BJ (cell line): ENCODE results near the gene HIVEP3. TPM values are rescaled to one million over a fixed set of nuclear protein-coding genes. Genes with fewer than 3 reads are reported as not detected.

Source experiments
- CTCF ChIA-PET: fragments of 350-600 bp; formaldehyde crosslinking; extraction: SDS; loops from one replicate; lab custom pipeline; 2021; ENCODE audit warnings: antibody characterized with exemption, inconsistent platforms; lab: Yijun Ruan, JAX
- POLR2A ChIA-PET: fragments of 300-600 bp; sonication (Branson Sonifier 250); formaldehyde crosslinking; extraction: SDS; loops from one replicate; lab custom pipeline; 2021; ENCODE audit warnings: antibody characterized with exemption; lab: Charles Lee
- DNase-seq: peaks from one replicate; pipeline ENCODE4 v3.0.0-alpha.2; 2011; ENCODE audit warnings: low read depth
- H3K27me3 ChIP-seq: 2 replicates; pipeline ENCODE4 v1.6.0; 2011; ENCODE audit warnings: low read length; ENCODE audit not compliant: control insufficient read depth, insufficient read depth
- H3K36me3 ChIP-seq: 2 replicates; pipeline ENCODE4 v1.5.1; 2011; ENCODE audit warnings: low read length; ENCODE audit not compliant: control insufficient read depth, insufficient read depth
- H3K4me3 ChIP-seq: 2 replicates; pipeline ENCODE4 v1.5.1; 2011; ENCODE audit warnings: low read depth, mild to moderate bottlenecking, control low read depth, low read length
- CTCF ChIP-seq: IDR thresholded peaks from 2 replicates; pipeline ENCODE4 v1.5.1; 2011; ENCODE audit warnings: low read depth, mild to moderate bottlenecking, control low read depth, inconsistent platforms, low read length, moderate library complexity; ENCODE audit not compliant: insufficient read depth
- polyA plus RNA-seq: library from polyadenylated mRNA; depleted of rRNA; stranded (reverse); fragments of >200 nt; gene quantifications from 2 replicates; pipeline ENCODE4 v1.2.3, GENCODE V29; 2011

HIVEP3 gene
- polyA plus RNA-seq, 1 experiment = 4.0 TPM

- ChIA-PET POLR2A (no interaction called here), CTCF (interaction anchor here (2.4 kb wide), 1 partner anchor 10 kb away, joined by 5 read pairs; no protein-coding TSS in a partner anchor)
- no peaks in the 10 kb centered on the region for H3K27me3 ChIP-seq
- no peak for DNase-seq
- no peak overlapping the region for H3K4me3 ChIP-seq
- no peak for TF ChIP-seq CTCF
- no peaks in the 10 kb centered on the region for H3K36me3 ChIP-seq
These were observed 34.2 kb downstream of the HIVEP3 start for GRCh38 chr1:41884256-41885230.

GRCh38 chr1:41883507-41883906 is 35.2 kb downstream of the HIVEP3 start:
- ChIA-PET CTCF (interaction anchor here (2.4 kb wide), 1 partner anchor 11 kb away, joined by 5 read pairs; no protein-coding TSS in a partner anchor), POLR2A (no interaction called here)
- no peak for DNase-seq
- Histone ChIP-seq H3K36me3 (no peaks in the 10 kb centered on the region), H3K27me3 (no peaks in the 10 kb centered on the region), H3K4me3 (no peak overlapping the region)
- no peak for TF ChIP-seq CTCF

GRCh38 chr1:41882486-41882885 is 36.2 kb downstream of the HIVEP3 start:
- ChIA-PET CTCF (interaction anchor here (0.7 kb wide), 1 partner anchor 10 kb away, joined by 3 read pairs; no protein-coding TSS in a partner anchor), POLR2A (no interaction called here)
- no peaks in the 10 kb centered on the region for H3K36me3 ChIP-seq
- H3K27me3 ChIP-seq = no peaks in the 10 kb centered on the region
- DNase-seq = no peak
- no peak for TF ChIP-seq CTCF
- no peak overlapping the region for H3K4me3 ChIP-seq

GRCh38 chr1:41882068-41882477 is 36.6 kb downstream of the HIVEP3 start:
- DNase-seq = no peak
- TF ChIP-seq CTCF = no peak
- ChIA-PET CTCF (interaction anchor here (0.7 kb wide), 1 partner anchor 10 kb away, joined by 3 read pairs; no protein-coding TSS in a partner anchor), POLR2A (no interaction called here)
- no peaks in the 10 kb centered on the region for H3K27me3 ChIP-seq
- no peak overlapping the region for H3K4me3 ChIP-seq
- H3K36me3 ChIP-seq = no peaks in the 10 kb centered on the region

- H3K4me3 ChIP-seq = no peak overlapping the region
- H3K27me3 ChIP-seq = no peaks in the 10 kb centered on the region
- H3K36me3 ChIP-seq = no peaks in the 10 kb centered on the region
- TF ChIP-seq CTCF = no peak
- ChIA-PET CTCF (no interaction called here), POLR2A (no interaction called here)
- DNase-seq = no peak
These were observed 37.5 kb downstream of the HIVEP3 start for GRCh38 chr1:41880950-41881885.
